OCI-LY3 (cell line): ENCODE measurements around the gene NR3C2.

Experiments used
- CTCF ChIP-seq: fragments of 200-600, 300-600 bp; sonication (generic); IDR thresholded peaks from 2 replicates; pipeline ENCODE4 v1.5.1; 2014; ENCODE audit warnings: antibody characterized with exemption, low read length, low read depth
- EZH2phosphoT487 ChIP-seq: fragments of 200-600 bp; shearing (Covaris generic); IDR thresholded peaks from 2 replicates; pipeline ENCODE4 v1.6.1; 2018; ENCODE audit warnings: antibody characterized with exemption, mixed run types, low read depth

- TF ChIP-seq CTCF, result no peak
- no peak for TF ChIP-seq EZH2phosphoT487
Measured at GRCh38 chr4:148112231-148112982, 329.8 kb downstream of the NR3C2 start.
